K562 (cell line): Measurements from ENCODE around the gene TMEM86B. TPM values are rescaled to one million over a fixed set of nuclear protein-coding genes. Genes with fewer than 3 reads are reported as not detected.
A peak's percentile ranks its signal among the peaks of the same experiment; 100 is the strongest.

Experiments used
- CBX1 ChIP-seq: sonication (generic); IDR thresholded peaks from 2 replicates; pipeline ENCODE4 v1.6.1; 2016; ENCODE audit warnings: antibody characterized with exemption, low read depth, mild to moderate bottlenecking
- EGR1 ChIP-seq: fragments of 450-650 bp; conservative IDR thresholded peaks from 2 replicates; pipeline ENCODE4 v1.6.1; 2017; ENCODE audit warnings: mild to moderate bottlenecking
- HMG20A ChIP-seq: fragments of 450-650 bp; formaldehyde crosslinking; conservative IDR thresholded peaks from 2 replicates; pipeline ENCODE4 v1.4.0; 2020; ENCODE audit warnings: mild to moderate bottlenecking, mixed read lengths
- HNRNPL ChIP-seq: fragments of 200-400 bp; formaldehyde crosslinking; IDR thresholded peaks from 2 replicates; pipeline ENCODE4 v1.6.1; 2017; ENCODE audit warnings: low read depth, mild to moderate bottlenecking, low read length
- PCBP2 ChIP-seq: fragments of 200-400 bp; formaldehyde crosslinking; IDR thresholded peaks from 2 replicates; pipeline ENCODE4 v1.6.1; 2018; ENCODE audit warnings: low read length, low read depth, mild to moderate bottlenecking, moderate library complexity; ENCODE audit not compliant: poor library complexity, severe bottlenecking
- PHF20 ChIP-seq: fragments of 450-650 bp; IDR thresholded peaks from 2 replicates; pipeline ENCODE4 v1.6.1; 2018; ENCODE audit not compliant: partially characterized antibody
- PTTG1 ChIP-seq: fragments of 450-650 bp; IDR thresholded peaks from 2 replicates; pipeline ENCODE4 v1.6.1; 2016; ENCODE audit warnings: low read depth, mild to moderate bottlenecking, missing genetic modification characterization, missing compliant biosample characterization
- RAD51 ChIP-seq: fragments of 450-650 bp; IDR thresholded peaks from 2 replicates; pipeline ENCODE4 v1.7.1; 2016; ENCODE audit warnings: low read depth, mild to moderate bottlenecking, borderline replicate concordance
- RBM34 ChIP-seq: fragments of 200-400 bp; formaldehyde crosslinking; IDR thresholded peaks from 2 replicates; pipeline ENCODE4 v1.6.1; 2018; ENCODE audit warnings: low read length, borderline replicate concordance; ENCODE audit not compliant: insufficient read depth
- SRF ChIP-seq, 2 experiments: fragments of 250-450, 450-650 bp in 1 of 2; sonication (Bioruptor Pico) in 1 of 2; sonication (generic) in 1 of 2; formaldehyde crosslinking; IDR thresholded peaks; 2 replicates each; pipeline versions ENCODE4 v1.5.0 to v1.5.1; 2020 to 2022; ENCODE audit warnings: mild to moderate bottlenecking in 1 of 2, missing genetic modification reagents in 1 of 2
- TBL1XR1 ChIP-seq, 2 experiments: IDR thresholded peaks; 2 replicates each; pipeline ENCODE4 v1.6.1; 2012; ENCODE audit warnings: improper control_type of control experiment in 2 of 2, low read length in 2 of 2, mild to moderate bottlenecking in 1 of 2
- ZNF212 ChIP-seq: fragments of 450-650 bp; formaldehyde crosslinking; IDR thresholded peaks from 2 replicates; pipeline ENCODE4 v1.4.0; 2020; ENCODE audit warnings: mild to moderate bottlenecking
- polyA plus RNA-seq, 8 experiments: library from polyadenylated mRNA; depleted of rRNA in 4 of 8; stranded (reverse) in 5 of 8; unstranded in 3 of 8; fragments of >200 nt; fragmentation: Nextera tagmentation in 2 of 8; fragmentation: Illumina TruSeq in 1 of 8; extraction: Ambion mirVana in 2 of 8; extraction: Trizol in 1 of 8; gene quantifications; 2 replicates each; pipeline versions ENCODE4 v1.2.1 to v1.2.3, GENCODE V29; 2011 to 2014; ENCODE audit warnings: inconsistent platforms in 1 of 8, missing spikeins in 1 of 8
- total RNA-seq, 7 experiments: library from RNA; depleted of rRNA in 6 of 7; stranded (reverse); fragments of >200 nt in 6 of 7; fragmentation: Illumina TruSeq in 2 of 7; extraction: Trizol in 2 of 7; gene quantifications; 2 replicates each; pipeline versions ENCODE4 v1.2.1 to v1.2.3, GENCODE V29; 2011 to 2021; ENCODE audit warnings: low replicate concordance in 1 of 7
- TF ChIP-seq, protein P1 (sequence below): fragments of 250-450 bp; sonication (Bioruptor Pico); IDR thresholded peaks from 2 replicates; pipeline ENCODE4 v1.5.0; 2022; ENCODE audit warnings: mild to moderate bottlenecking
- TF ChIP-seq, protein P2 (sequence below): fragments of 450-650 bp; IDR thresholded peaks from one replicate; pipeline ENCODE4 v1.6.1; 2018; ENCODE audit warnings: mild to moderate bottlenecking, moderate library complexity; ENCODE audit not compliant: partially characterized antibody
- TF ChIP-seq, protein P3 (sequence below): fragments of 450-650 bp; formaldehyde crosslinking; IDR thresholded peaks from 2 replicates; pipeline ENCODE4 v1.4.0; 2022; ENCODE audit warnings: missing genetic modification characterization
- TF ChIP-seq, protein P4 (sequence below): fragments of 450-650 bp; IDR thresholded peaks from 2 replicates; pipeline ENCODE4 v1.6.1; 2016; ENCODE audit warnings: mild to moderate bottlenecking
- TF ChIP-seq, protein P5 (sequence below): conservative IDR thresholded peaks from 2 replicates; pipeline ENCODE4 v1.6.1; 2011; ENCODE audit warnings: low read depth, mild to moderate bottlenecking, low read length; ENCODE audit not compliant: control insufficient read depth

The TMEM86B gene
- total and polyA plus RNA-seq, 9 of the 15 experiments (the other 6 are each of a cell fraction or from before 2014, with no cell fraction given), result 0.28 to 7.9 (median 2.1) TPM

DNA sequence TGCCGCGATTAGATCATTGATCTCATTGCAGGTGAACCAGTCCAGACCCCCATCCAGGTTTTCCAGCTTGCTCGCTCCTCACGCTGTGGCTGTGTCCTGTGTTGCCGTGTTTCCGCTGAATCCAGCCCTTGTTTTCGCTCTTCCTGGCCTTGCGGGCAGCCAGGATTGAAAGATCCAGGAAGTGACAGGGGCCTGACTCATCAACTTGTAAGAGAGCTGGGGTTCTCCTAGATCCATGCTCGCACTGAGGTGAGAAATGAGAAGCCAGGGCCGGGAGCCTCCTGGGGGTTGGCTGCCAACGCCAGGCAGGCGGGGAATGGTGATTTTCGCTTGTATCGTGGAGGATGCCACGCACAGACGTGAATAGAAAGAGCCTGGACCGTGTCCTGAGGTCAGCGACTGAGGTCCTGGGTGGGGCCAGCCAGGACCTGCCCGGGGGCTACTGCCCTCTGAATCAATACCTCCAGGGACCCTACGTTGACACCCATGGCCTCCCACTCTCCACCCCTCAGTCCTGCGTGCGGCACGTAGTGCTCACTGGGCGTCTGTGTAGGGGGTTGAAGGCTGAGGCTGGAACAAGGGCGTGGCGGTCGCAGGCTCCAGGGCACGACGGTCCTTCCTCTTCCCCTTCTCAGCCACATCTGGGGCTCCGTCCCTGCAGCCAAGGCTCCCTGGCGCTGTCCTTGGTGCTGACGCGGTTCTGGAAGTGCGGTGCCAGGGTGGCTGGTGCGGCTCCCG, 11.9 kb downstream of the TMEM86B start (continued):
- TF ChIP-seq PCBP2, result no peak
- no peak for TF ChIP-seq PTTG1 (tag)
- no peak for TF ChIP-seq HMG20A (CRISPR knock-in tag)
- TF ChIP-seq, protein P1, sequence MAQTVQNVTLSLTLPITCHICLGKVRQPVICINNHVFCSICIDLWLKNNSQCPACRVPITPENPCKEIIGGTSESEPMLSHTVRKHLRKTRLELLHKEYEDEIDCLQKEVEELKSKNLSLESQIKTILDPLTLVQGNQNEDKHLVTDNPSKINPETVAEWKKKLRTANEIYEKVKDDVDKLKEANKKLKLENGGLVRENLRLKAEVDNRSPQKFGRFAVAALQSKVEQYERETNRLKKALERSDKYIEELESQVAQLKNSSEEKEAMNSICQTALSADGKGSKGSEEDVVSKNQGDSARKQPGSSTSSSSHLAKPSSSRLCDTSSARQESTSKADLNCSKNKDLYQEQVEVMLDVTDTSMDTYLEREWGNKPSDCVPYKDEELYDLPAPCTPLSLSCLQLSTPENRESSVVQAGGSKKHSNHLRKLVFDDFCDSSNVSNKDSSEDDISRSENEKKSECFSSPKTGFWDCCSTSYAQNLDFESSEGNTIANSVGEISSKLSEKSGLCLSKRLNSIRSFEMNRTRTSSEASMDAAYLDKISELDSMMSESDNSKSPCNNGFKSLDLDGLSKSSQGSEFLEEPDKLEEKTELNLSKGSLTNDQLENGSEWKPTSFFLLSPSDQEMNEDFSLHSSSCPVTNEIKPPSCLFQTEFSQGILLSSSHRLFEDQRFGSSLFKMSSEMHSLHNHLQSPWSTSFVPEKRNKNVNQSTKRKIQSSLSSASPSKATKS (CRISPR knock-in tag), result no peak
- TF ChIP-seq, protein P2, sequence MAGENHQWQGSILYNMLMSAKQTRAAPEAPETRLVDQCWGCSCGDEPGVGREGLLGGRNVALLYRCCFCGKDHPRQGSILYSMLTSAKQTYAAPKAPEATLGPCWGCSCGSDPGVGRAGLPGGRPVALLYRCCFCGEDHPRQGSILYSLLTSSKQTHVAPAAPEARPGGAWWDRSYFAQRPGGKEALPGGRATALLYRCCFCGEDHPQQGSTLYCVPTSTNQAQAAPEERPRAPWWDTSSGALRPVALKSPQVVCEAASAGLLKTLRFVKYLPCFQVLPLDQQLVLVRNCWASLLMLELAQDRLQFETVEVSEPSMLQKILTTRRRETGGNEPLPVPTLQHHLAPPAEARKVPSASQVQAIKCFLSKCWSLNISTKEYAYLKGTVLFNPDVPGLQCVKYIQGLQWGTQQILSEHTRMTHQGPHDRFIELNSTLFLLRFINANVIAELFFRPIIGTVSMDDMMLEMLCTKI, result no peak
- TF ChIP-seq TBL1XR1 (IDR thresholded peaks at IDR 0.05; ENCODE audit: low read length in 2 of 2), result peak; percentile 94 to 95
- peak; percentile 50; the same call in 1 of the 2 replicates for TF ChIP-seq HNRNPL
- TF ChIP-seq, protein P3, sequence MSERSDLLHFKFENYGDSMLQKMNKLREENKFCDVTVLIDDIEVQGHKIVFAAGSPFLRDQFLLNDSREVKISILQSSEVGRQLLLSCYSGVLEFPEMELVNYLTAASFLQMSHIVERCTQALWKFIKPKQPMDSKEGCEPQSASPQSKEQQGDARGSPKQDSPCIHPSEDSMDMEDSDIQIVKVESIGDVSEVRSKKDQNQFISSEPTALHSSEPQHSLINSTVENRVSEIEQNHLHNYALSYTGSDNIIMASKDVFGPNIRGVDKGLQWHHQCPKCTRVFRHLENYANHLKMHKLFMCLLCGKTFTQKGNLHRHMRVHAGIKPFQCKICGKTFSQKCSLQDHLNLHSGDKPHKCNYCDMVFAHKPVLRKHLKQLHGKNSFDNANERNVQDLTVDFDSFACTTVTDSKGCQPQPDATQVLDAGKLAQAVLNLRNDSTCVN (CRISPR knock-in tag), result peak; percentile 45; the same call in 1 of the 2 replicates
- TF ChIP-seq, protein P4, sequence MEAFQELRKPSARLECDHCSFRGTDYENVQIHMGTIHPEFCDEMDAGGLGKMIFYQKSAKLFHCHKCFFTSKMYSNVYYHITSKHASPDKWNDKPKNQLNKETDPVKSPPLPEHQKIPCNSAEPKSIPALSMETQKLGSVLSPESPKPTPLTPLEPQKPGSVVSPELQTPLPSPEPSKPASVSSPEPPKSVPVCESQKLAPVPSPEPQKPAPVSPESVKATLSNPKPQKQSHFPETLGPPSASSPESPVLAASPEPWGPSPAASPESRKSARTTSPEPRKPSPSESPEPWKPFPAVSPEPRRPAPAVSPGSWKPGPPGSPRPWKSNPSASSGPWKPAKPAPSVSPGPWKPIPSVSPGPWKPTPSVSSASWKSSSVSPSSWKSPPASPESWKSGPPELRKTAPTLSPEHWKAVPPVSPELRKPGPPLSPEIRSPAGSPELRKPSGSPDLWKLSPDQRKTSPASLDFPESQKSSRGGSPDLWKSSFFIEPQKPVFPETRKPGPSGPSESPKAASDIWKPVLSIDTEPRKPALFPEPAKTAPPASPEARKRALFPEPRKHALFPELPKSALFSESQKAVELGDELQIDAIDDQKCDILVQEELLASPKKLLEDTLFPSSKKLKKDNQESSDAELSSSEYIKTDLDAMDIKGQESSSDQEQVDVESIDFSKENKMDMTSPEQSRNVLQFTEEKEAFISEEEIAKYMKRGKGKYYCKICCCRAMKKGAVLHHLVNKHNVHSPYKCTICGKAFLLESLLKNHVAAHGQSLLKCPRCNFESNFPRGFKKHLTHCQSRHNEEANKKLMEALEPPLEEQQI, result peak; percentile 33; the same call in 1 of the 2 replicates
- TF ChIP-seq EGR1, result peak; percentile 51
- TF ChIP-seq CBX1, result peak; percentile 64; the same call in 1 of the 2 replicates
- no peak for TF ChIP-seq ZNF212 (CRISPR knock-in tag)
- TF ChIP-seq, protein P5, sequence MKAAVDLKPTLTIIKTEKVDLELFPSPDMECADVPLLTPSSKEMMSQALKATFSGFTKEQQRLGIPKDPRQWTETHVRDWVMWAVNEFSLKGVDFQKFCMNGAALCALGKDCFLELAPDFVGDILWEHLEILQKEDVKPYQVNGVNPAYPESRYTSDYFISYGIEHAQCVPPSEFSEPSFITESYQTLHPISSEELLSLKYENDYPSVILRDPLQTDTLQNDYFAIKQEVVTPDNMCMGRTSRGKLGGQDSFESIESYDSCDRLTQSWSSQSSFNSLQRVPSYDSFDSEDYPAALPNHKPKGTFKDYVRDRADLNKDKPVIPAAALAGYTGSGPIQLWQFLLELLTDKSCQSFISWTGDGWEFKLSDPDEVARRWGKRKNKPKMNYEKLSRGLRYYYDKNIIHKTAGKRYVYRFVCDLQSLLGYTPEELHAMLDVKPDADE, result peak; percentile 74
- peak in 1 of 2 experiments; percentile 85; a peak in 2 of 4 replicates for TF ChIP-seq SRF (CRISPR knock-in tag; IDR thresholded peaks at IDR 0.05)
- TF ChIP-seq RAD51, result peak; percentile 32; the same call in 1 of the 2 replicates
- peak; percentile 60 for TF ChIP-seq PHF20
- TF ChIP-seq RBM34, result no peak
